H1 (cell line): ENCODE results near the gene PRR7. TPM values are rescaled to one million over a fixed set of nuclear protein-coding genes. Genes with fewer than 3 reads are reported as not detected.

Source experiments
- CBX8 ChIP-seq: fragments of 300-800, 300-1000 bp; sonication (generic); IDR thresholded peaks from 2 replicates; pipeline ENCODE4 v1.7.1; 2016; ENCODE audit warnings: low read depth, low read length, borderline replicate concordance
- CTBP2 ChIP-seq: IDR thresholded peaks from 2 replicates; pipeline ENCODE4 v1.7.0; 2011; ENCODE audit warnings: borderline replicate concordance, mild to moderate bottlenecking, moderate library complexity, mixed read lengths, low read length; ENCODE audit not compliant: insufficient read depth, insufficient read length
- EGR1 ChIP-seq: IDR thresholded peaks from 2 replicates; pipeline ENCODE4 v1.6.1; 2011; ENCODE audit warnings: low read depth, low read length, borderline replicate concordance
- EP300 ChIP-seq, 2 experiments: IDR thresholded peaks; 1 replicate in 1 of 2; 2 replicates in 1 of 2; pipeline ENCODE4 v1.6.1; 2011 to 2012; ENCODE audit warnings: low read depth in 2 of 2, low read length in 2 of 2, mild to moderate bottlenecking in 2 of 2, borderline replicate concordance in 1 of 2, inconsistent platforms in 1 of 2, moderate library complexity in 1 of 2
- NRF1 ChIP-seq: IDR thresholded peaks from 2 replicates; pipeline ENCODE4 v1.6.1; 2011; ENCODE audit warnings: mild to moderate bottlenecking, low read depth, low read length, improper control_type of control experiment
- RNF2 ChIP-seq: fragments of 200-900, 300-1000 bp; sonication (generic); IDR thresholded peaks from 2 replicates; pipeline ENCODE4 v1.7.1; 2016; ENCODE audit warnings: borderline replicate concordance, low read depth, mild to moderate bottlenecking, antibody characterized with exemption, low read length; ENCODE audit not compliant: poor library complexity, severe bottlenecking; ENCODE audit errors: missing control alignments
- ZNF274 ChIP-seq: IDR thresholded peaks from 2 replicates; pipeline ENCODE4 v1.7.0; 2012; ENCODE audit warnings: low read length, borderline replicate concordance; ENCODE audit errors: extremely low read depth
- polyA plus RNA-seq, 7 experiments: library from polyadenylated mRNA; depleted of rRNA in 3 of 7; stranded (reverse) in 5 of 7; unstranded in 2 of 7; fragments of >200 nt in 5 of 7; fragments of 200-250 nt in 2 of 7; gene quantifications; 1 replicate in 5 of 7; 2 replicates in 1 of 7; 4 replicates in 1 of 7; pipeline versions ENCODE4 v1.2.1 to v1.2.3, GENCODE V29; 2011 to 2013; ENCODE audit warnings: missing spikeins in 2 of 7, mixed read lengths in 2 of 7
- total RNA-seq: library from RNA; stranded (reverse); fragmentation: NEBNext Ultra II Directional; extraction: Animal tissue kit (Norgen Biotek cat#: 25700); gene quantifications from 2 replicates; pipeline ENCODE4 v1.2.1, GENCODE V29; 2021

Gene PRR7
- total and polyA plus RNA-seq, 2 of the 8 experiments (the other 6 are each of a cell fraction or from before 2014, with no cell fraction given), result 8.0 to 11.8 TPM

- TF ChIP-seq EP300 (IDR thresholded peaks at IDR 0.05; ENCODE audit: borderline replicate concordance in 1 of 2, low read depth in 2 of 2, low read length in 2 of 2) (no peak), CTBP2 (no peak), RNF2 (no peak), EGR1 (peak; percentile 60; the same call in 1 of the 2 replicates), NRF1 (no peak), CBX8 (no peak), ZNF274 (no peak)
Observed at GRCh38 chr5:177457852-177458681, 11.5 kb downstream of the PRR7 start (continued).
